DOHH2 (cell line): ENCODE measurements around the gene STAT1.

ENCODE experiments used
- CTCF ChIP-seq: fragments of 200-600 bp; sonication (generic); IDR thresholded peaks from one replicate; pipeline ENCODE4 v1.5.1; 2014; ENCODE audit warnings: antibody characterized with exemption, mild to moderate bottlenecking, low read depth, low read length; ENCODE audit not compliant: poor library complexity, severe bottlenecking
- EZH2phosphoT487 ChIP-seq: fragments of 200-600 bp; sonication (generic); IDR thresholded peaks from 2 replicates; pipeline ENCODE4 v1.6.1; 2017; ENCODE audit warnings: borderline replicate concordance, mild to moderate bottlenecking, antibody characterized with exemption, low read length, moderate library complexity, mixed read lengths

DNA sequence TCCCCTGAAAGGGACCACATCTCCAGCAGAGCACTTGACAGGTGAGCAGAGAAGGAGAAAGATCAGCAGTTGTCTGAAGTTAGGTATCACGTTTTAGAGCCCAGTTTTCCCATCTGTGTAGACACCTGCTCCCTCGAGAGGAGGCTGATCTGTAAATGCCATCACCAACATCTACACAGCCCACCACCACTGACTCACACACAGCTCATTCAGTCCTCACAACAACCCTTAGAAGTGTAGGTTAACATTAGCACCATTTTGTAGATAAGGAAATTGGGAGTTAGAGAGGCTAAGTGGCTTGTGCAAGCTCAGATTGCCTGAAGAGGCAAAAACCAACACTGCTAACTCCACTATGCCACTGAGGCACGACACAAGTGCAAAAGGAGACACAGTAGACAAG lies 37.2 kb upstream of the STAT1 start:
- TF ChIP-seq CTCF (no peak), EZH2phosphoT487 (no peak)
